Measurements from ENCODE around the gene CADM1.

DNA sequence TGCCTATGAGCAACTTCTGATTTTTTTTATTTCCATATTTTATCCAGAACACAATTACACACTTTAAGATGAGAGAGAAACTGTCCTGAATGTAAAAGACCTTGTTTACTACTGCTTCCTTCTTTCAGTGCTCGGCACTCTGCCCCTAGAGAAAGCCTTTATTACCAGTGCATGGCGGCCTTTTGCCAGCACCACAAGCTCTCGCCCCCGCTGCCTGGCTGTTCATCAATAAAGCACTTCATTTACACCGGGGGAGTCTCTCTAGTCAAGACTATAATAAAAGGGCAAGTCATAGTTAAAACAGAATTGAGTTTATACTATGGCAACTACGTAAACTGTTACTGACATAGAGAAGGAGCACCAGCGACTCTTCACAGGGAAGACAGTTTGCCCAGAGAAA is 259.5 kb downstream of the CADM1 start:
- TF ChIP-seq CTCF (IDR thresholded peaks at IDR 0.05) (no peak), POLR2A (IDR thresholded peaks at IDR 0.05) (no peak)
